Measurements from ENCODE around the gene PFN1. TPM values are rescaled to one million over a fixed set of nuclear protein-coding genes. Genes with fewer than 3 reads are reported as not detected.

The PFN1 gene
- total RNA-seq (2014; rRNA removed; shearing (Covaris generic); ENCODE audit: low replicate concordance), result 748 and 1,567 TPM in 2 replicates

- H3K27ac ChIP-seq (ENCODE audit: low read length), result peak within 1 kb of the TSS; percentile 98
- H4K20me1 ChIP-seq (ENCODE audit: insufficient read depth, low read depth, low read length), result peaks cover 35% of the 10 kb centered on the region
- no peaks in the 10 kb centered on the region for H3K9me2 ChIP-seq (replicated peaks; ENCODE audit: insufficient read depth, low read length)
- no peak within 1 kb of the TSS for H2AFZ ChIP-seq (ENCODE audit: low read length)
- H3K36me3 ChIP-seq (ENCODE audit: insufficient read depth, low read length), result peaks cover 24% of the 10 kb centered on the region
- peaks cover 63% of the 10 kb centered on the region for H3K4me1 ChIP-seq (ENCODE audit: low read length)
- no peaks in the 10 kb centered on the region for H3K27me3 ChIP-seq (ENCODE audit: low read length)
- peak within 1 kb of the TSS; percentile 98 for H3K4me2 ChIP-seq (ENCODE audit: low read depth, low read length, poor library complexity, severe bottlenecking)
- no peaks in the 10 kb centered on the region for H3K9me3 ChIP-seq (ENCODE audit: low read length)
- peak within 1 kb of the TSS; percentile 100 for H3K9ac ChIP-seq (ENCODE audit: low read length)
- peak; percentile 98 for DNase-seq
- peaks cover 38% of the 10 kb centered on the region for H3K79me2 ChIP-seq (ENCODE audit: low read length)
- peak within 1 kb of the TSS; percentile 99 for H3K4me3 ChIP-seq (ENCODE audit: low read length)
Observed at GRCh38 chr17:4948166-4948930, at the start of gene PFN1. Gene PFN1, minus strand, starts transcription at chr17:4948530. Its CDS starts 136 bp downstream, at chr17:4948394.

- peak within 1 kb of the TSS; percentile 78 for H3K4me3 ChIP-seq (ENCODE audit: low read length)
Observed at GRCh38 chr17:4997302-4998026, 49.1 kb upstream of the PFN1 start, which contains the start of the genes INCA1 and KIF1C. Gene INCA1, minus strand, starts transcription at chr17:4997522. Its CDS starts 3,085 bp downstream, at chr17:4994437. Gene KIF1C, plus strand, starts transcription at chr17:4997950. Its CDS starts 2,297 bp downstream, at chr17:5000247.

GRCh38 chr17:4994081-4994595 is 45.8 kb upstream of the PFN1 start:
- Histone ChIP-seq H3K4me3 (ENCODE audit: low read length) (no peak overlapping the region), H3K27ac (ENCODE audit: low read length) (no peak overlapping the region), H3K27me3 (ENCODE audit: low read length) (no peaks in the 10 kb centered on the region), H2AFZ (ENCODE audit: low read length) (no peak overlapping the region), H3K4me2 (ENCODE audit: low read depth, low read length, poor library complexity, severe bottlenecking) (no peak overlapping the region), H3K79me2 (ENCODE audit: low read length) (peaks cover 13% of the 10 kb centered on the region), H3K4me1 (ENCODE audit: low read length) (peaks cover 14% of the 10 kb centered on the region), H4K20me1 (ENCODE audit: insufficient read depth, low read depth, low read length) (no peaks in the 10 kb centered on the region), H3K9me2 (replicated peaks; ENCODE audit: insufficient read depth, low read length) (no peaks in the 10 kb centered on the region), H3K9ac (ENCODE audit: low read length) (no peak overlapping the region), H3K36me3 (ENCODE audit: insufficient read depth, low read length) (no peaks in the 10 kb centered on the region), H3K9me3 (ENCODE audit: low read length) (no peaks in the 10 kb centered on the region)
- DNase-seq, result no peak

More at GRCh38 chr17:4997302-4998026, 49.1 kb upstream of the PFN1 start, which contains the start of the genes INCA1 and KIF1C:
- Histone ChIP-seq H3K27ac (ENCODE audit: low read length) (peak within 1 kb of the TSS; percentile 37), H3K4me2 (ENCODE audit: low read depth, low read length, poor library complexity, severe bottlenecking) (peak within 1 kb of the TSS; percentile 86), H3K9me3 (ENCODE audit: low read length) (no peaks in the 10 kb centered on the region), H3K27me3 (ENCODE audit: low read length) (no peaks in the 10 kb centered on the region), H3K79me2 (ENCODE audit: low read length) (peaks cover 21% of the 10 kb centered on the region), H2AFZ (ENCODE audit: low read length) (0 out of 2 replicates have a peak within 1 kb of the TSS, but pooled peaks have one; percentile 57), H3K9ac (ENCODE audit: low read length) (peak within 1 kb of the TSS; percentile 92), H3K4me1 (ENCODE audit: low read length) (peaks cover 18% of the 10 kb centered on the region), H4K20me1 (ENCODE audit: insufficient read depth, low read depth, low read length) (no peaks in the 10 kb centered on the region), H3K9me2 (replicated peaks; ENCODE audit: insufficient read depth, low read length) (no peaks in the 10 kb centered on the region), H3K36me3 (ENCODE audit: insufficient read depth, low read length) (0 out of 2 replicates have a peak, but pooled peaks cover 2% of the 10 kb centered on the region)
- DNase-seq, result peak; percentile 97

GRCh38 chr17:4987767-4988567 is 39.6 kb upstream of the PFN1 start:
- H3K4me2 ChIP-seq (ENCODE audit: low read depth, low read length, poor library complexity, severe bottlenecking), result peak overlapping the region; percentile 95
- peak; percentile 88 for DNase-seq
- no peaks in the 10 kb centered on the region for H3K27me3 ChIP-seq (ENCODE audit: low read length)
- peak overlapping the region; percentile 79 for H3K27ac ChIP-seq (ENCODE audit: low read length)
- H3K9ac ChIP-seq (ENCODE audit: low read length), result peak overlapping the region; percentile 98
- no peaks in the 10 kb centered on the region for H3K9me3 ChIP-seq (ENCODE audit: low read length)
- peak overlapping the region; percentile 31; the same call in 1 of the 2 replicates for H2AFZ ChIP-seq (ENCODE audit: low read length)
- no peaks in the 10 kb centered on the region for H3K36me3 ChIP-seq (ENCODE audit: insufficient read depth, low read length)
- H3K4me1 ChIP-seq (ENCODE audit: low read length), result peaks cover 30% of the 10 kb centered on the region
- no peaks in the 10 kb centered on the region for H4K20me1 ChIP-seq (ENCODE audit: insufficient read depth, low read depth, low read length)
- H3K79me2 ChIP-seq (ENCODE audit: low read length), result peaks cover 17% of the 10 kb centered on the region
- H3K4me3 ChIP-seq (ENCODE audit: low read length), result peak overlapping the region; percentile 97
- no peaks in the 10 kb centered on the region for H3K9me2 ChIP-seq (replicated peaks; ENCODE audit: insufficient read depth, low read length)

GRCh38 chr17:4986951-4987766 is 38.8 kb upstream of the PFN1 start, which contains the start of gene CAMTA2:
Gene CAMTA2, minus strand, starts transcription at chr17:4987675. Its CDS starts 1,453 bp downstream, at chr17:4986222.
- Histone ChIP-seq H3K9ac (ENCODE audit: low read length) (peak within 1 kb of the TSS; percentile 98), H3K4me2 (ENCODE audit: low read depth, low read length, poor library complexity, severe bottlenecking) (peak within 1 kb of the TSS; percentile 95), H4K20me1 (ENCODE audit: insufficient read depth, low read depth, low read length) (no peaks in the 10 kb centered on the region), H3K9me3 (ENCODE audit: low read length) (no peaks in the 10 kb centered on the region), H3K27me3 (ENCODE audit: low read length) (no peaks in the 10 kb centered on the region), H3K36me3 (ENCODE audit: insufficient read depth, low read length) (no peaks in the 10 kb centered on the region), H3K4me1 (ENCODE audit: low read length) (peaks cover 38% of the 10 kb centered on the region), H3K27ac (ENCODE audit: low read length) (peak within 1 kb of the TSS; percentile 79), H2AFZ (ENCODE audit: low read length) (peak within 1 kb of the TSS; percentile 90), H3K9me2 (replicated peaks; ENCODE audit: insufficient read depth, low read length) (no peaks in the 10 kb centered on the region), H3K79me2 (ENCODE audit: low read length) (peaks cover 17% of the 10 kb centered on the region), H3K4me3 (ENCODE audit: low read length) (peak within 1 kb of the TSS; percentile 97)
- peak; percentile 95 for DNase-seq

- Histone ChIP-seq H3K9me2 (replicated peaks; ENCODE audit: insufficient read depth, low read length) (no peaks in the 10 kb centered on the region), H3K4me3 (ENCODE audit: low read length) (peak overlapping the region; percentile 97), H2AFZ (ENCODE audit: low read length) (peak overlapping the region; percentile 90; the same call in 1 of the 2 replicates), H3K4me1 (ENCODE audit: low read length) (peaks cover 46% of the 10 kb centered on the region), H4K20me1 (ENCODE audit: insufficient read depth, low read depth, low read length) (no peaks in the 10 kb centered on the region), H3K36me3 (ENCODE audit: insufficient read depth, low read length) (no peaks in the 10 kb centered on the region), H3K4me2 (ENCODE audit: low read depth, low read length, poor library complexity, severe bottlenecking) (peak overlapping the region; percentile 95), H3K27me3 (ENCODE audit: low read length) (no peaks in the 10 kb centered on the region), H3K27ac (ENCODE audit: low read length) (peak overlapping the region; percentile 68), H3K9me3 (ENCODE audit: low read length) (no peaks in the 10 kb centered on the region), H3K79me2 (ENCODE audit: low read length) (peaks cover 17% of the 10 kb centered on the region), H3K9ac (ENCODE audit: low read length) (peak overlapping the region; percentile 98)
- DNase-seq, result peak; percentile 62
Observed at GRCh38 chr17:4986403-4986802, 38.1 kb upstream of the PFN1 start.

GRCh38 chr17:4982305-4982704 is 34.0 kb upstream of the PFN1 start:
- H3K36me3 ChIP-seq (ENCODE audit: insufficient read depth, low read length), result peaks cover 19% of the 10 kb centered on the region; the same call in 1 of the 2 replicates
- no peak overlapping the region for H3K4me2 ChIP-seq (ENCODE audit: low read depth, low read length, poor library complexity, severe bottlenecking)
- H2AFZ ChIP-seq (ENCODE audit: low read length), result no peak overlapping the region
- H3K27ac ChIP-seq (ENCODE audit: low read length), result peak overlapping the region; percentile 84; the same call in 1 of the 2 replicates
- peaks cover 21% of the 10 kb centered on the region for H3K79me2 ChIP-seq (ENCODE audit: low read length)
- H3K9me2 ChIP-seq (replicated peaks; ENCODE audit: insufficient read depth, low read length), result no peaks in the 10 kb centered on the region
- no peak overlapping the region for H3K9ac ChIP-seq (ENCODE audit: low read length)
- H3K4me1 ChIP-seq (ENCODE audit: low read length), result peaks cover 47% of the 10 kb centered on the region
- no peaks in the 10 kb centered on the region for H3K27me3 ChIP-seq (ENCODE audit: low read length)
- H3K4me3 ChIP-seq (ENCODE audit: low read length), result no peak overlapping the region
- H3K9me3 ChIP-seq (ENCODE audit: low read length), result no peaks in the 10 kb centered on the region
- H4K20me1 ChIP-seq (ENCODE audit: insufficient read depth, low read depth, low read length), result no peaks in the 10 kb centered on the region
- peak; percentile 63 for DNase-seq

All from Karpas-422 (cell line).